LNCAP (cell line): ENCODE results near the gene IRF5.

ENCODE experiments used
- TF ChIP-seq, protein P1 (sequence below): fragments of 450-650 bp; IDR thresholded peaks from 2 replicates; pipeline ENCODE4 v1.5.1; 2017; ENCODE audit warnings: mild to moderate bottlenecking

IRF5 gene

DNA sequence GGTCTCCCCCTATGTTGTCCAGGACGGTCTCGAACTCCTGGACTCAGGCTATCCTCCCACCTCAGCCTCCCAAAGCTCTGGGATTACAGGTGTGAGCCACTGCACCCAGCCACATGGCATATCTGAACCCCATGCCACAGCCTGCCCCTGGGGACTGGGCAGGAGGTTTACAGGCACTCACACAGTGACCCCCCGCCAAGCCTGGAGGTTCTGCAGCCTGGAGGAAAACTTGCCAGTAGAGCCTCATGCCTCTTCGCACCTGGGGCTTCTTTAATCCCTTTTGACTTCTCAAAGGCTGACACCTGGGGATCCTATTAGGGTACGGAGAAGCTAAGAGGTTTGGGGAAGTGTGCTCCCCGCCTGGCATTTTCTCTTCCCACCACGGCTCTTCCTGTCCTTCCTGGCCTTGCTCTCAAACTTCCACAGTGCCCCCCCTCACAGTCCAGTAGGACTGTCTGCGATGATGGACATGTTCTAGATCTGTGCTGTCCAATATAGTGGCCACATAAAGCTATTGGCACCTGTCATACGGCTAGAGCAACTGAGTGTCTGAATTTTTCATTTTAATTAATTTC lies 15.8 kb upstream of the IRF5 start:
- TF ChIP-seq, protein P1, sequence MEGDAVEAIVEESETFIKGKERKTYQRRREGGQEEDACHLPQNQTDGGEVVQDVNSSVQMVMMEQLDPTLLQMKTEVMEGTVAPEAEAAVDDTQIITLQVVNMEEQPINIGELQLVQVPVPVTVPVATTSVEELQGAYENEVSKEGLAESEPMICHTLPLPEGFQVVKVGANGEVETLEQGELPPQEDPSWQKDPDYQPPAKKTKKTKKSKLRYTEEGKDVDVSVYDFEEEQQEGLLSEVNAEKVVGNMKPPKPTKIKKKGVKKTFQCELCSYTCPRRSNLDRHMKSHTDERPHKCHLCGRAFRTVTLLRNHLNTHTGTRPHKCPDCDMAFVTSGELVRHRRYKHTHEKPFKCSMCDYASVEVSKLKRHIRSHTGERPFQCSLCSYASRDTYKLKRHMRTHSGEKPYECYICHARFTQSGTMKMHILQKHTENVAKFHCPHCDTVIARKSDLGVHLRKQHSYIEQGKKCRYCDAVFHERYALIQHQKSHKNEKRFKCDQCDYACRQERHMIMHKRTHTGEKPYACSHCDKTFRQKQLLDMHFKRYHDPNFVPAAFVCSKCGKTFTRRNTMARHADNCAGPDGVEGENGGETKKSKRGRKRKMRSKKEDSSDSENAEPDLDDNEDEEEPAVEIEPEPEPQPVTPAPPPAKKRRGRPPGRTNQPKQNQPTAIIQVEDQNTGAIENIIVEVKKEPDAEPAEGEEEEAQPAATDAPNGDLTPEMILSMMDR, result no peak

GRCh38 chr7:128922496-128923410 lies 15.0 kb upstream of the IRF5 start:
- TF ChIP-seq, protein P1, result no peak

DNA sequence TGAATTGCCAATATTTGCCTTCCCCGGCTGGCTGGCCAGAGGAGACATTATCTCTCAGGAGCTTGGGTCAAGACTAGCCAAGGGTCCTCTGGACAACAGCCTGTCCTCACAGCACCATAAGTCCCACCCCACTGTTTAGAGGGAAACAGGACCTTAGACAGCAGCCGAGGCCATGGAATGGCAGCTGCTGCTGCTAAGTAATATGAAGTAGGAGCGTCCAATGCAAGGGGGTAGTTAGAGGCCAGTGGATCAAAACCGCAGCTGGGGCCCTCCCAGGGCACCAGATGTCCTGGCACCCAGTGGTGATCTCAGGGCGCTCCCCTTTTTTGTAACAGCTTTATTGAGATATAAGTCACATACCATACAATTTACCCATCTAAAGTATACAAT lies 14.3 kb upstream of the IRF5 start:
- TF ChIP-seq, protein P1, result no peak

DNA sequence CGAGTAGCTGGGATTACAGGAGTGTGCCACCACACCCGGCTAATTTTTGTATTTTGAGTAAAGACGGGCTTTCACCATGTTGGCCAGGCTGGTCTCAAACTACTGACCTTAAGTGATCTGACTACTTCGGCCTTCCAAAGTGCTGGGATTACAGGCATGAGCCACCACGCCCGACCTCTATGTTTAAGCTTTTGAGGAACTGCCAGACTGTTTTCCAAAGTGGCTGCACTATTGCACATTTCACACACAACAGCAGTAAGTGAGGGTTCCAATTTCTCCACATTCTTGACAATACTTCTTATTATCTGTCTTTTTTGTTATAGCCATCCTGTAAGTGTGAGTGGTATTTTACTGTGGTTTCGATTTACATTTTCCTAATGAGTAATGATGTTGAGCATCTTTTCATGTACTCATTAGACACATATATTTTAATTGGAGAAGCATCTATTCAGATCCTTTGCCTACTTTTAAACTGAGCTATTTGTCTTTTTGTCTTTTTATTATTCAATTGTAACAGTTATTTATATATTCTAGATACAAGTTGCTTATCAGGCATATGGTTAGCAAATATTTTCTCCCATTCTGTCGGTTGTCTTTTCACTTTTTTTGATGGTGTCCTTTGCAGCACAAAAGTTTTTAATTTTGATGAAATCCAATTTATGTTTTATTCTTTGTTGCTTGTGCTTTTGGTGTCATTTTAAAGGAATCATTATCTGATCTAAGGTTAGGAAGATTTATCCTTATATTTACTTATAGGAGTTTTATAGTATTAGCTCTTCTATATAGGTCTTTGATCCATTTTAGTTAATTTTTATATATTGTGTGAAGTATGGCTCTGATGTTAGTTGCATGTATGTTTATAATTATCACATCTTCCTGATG lies 12.8 kb upstream of the IRF5 start:
- TF ChIP-seq, protein P1, result no peak

GRCh38 chr7:128928159-128928813 lies 9.4 kb upstream of the IRF5 start:
- TF ChIP-seq, protein P1, result no peak

DNA sequence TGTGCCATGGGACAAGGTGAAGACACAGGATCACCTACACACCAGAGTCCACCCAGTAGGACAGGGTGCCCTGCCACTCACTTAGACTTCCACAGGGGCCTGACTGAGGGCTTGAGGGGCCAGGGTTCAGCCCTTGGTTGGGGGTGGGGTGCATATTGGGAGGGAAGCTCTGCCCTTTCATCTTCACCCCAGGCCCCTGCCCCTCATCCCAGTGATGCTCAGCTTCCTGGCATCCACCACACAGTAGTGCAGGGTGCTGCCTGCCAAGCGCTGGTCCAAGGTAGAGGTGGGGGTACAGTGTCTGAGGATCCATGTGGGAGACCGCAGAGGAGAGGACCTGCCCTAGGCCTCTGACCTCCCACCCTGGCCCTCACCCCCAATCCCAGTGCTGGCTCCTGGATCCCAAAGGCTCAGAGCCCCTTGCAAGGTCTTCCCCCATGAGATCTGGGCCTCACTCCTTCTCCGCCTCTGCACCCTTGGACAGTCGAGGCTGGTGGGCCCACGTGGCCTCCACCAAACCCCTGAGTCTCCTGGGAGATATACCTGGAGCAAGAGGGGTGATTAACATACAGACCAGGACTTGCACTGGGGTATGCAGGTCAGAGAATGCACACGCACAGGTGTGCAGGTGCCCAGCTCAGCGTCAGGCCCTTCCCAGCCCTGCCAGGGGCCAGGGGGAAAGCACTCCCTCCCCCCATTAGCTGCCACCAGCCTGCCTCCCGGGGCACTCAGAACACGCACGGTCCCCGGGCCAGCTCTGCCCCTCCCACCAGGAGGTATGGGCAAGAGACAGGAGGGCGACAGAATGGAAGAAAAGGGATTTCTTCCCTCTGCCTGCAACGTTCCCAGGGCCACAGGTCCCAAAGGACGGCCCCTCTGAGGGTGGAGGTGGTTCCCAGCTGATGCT lies 8.6 kb upstream of the IRF5 start:
- TF ChIP-seq, protein P1, result no peak
